GM12865 (cell line): Measurements from ENCODE around the gene HMGCR.

ENCODE experiments used
- DNase-seq: peaks from one replicate; pipeline ENCODE4 v3.0.0; 2010; ENCODE audit warnings: low read depth
- H3K4me3 ChIP-seq: 2 replicates; pipeline ENCODE4 v1.5.1; 2011; ENCODE audit warnings: mild to moderate bottlenecking, low read depth, low read length, control low read depth
- TF ChIP-seq, protein P1 (sequence below): IDR thresholded peaks from 2 replicates; pipeline ENCODE4 v1.5.1; 2011; ENCODE audit warnings: low read length, control low read depth, low read depth, inconsistent platforms; ENCODE audit not compliant: insufficient read depth; ENCODE audit errors: missing control alignments

The HMGCR gene

DNA sequence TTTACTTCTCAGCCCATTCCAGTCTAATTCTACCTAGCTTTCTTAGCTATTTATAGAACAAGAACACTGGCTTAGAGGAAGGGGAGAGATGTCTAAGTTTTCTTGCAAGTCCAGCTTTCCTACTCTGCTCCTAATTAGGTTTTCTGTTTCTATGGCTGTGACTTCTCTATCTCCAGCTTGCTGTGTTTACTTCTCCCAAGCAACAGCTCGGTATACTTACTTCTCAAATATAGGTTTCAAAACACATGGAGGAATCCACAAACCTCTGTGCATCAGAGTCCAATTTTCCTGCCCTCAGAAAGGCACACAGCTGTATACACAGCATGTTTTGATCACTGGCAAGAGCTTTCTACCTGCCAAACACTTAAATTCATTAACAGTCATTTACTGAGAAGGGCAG is 17.4 kb upstream of the HMGCR start:
- DNase-seq = no peak
- H3K4me3 ChIP-seq = no peak overlapping the region
- TF ChIP-seq, protein P1, sequence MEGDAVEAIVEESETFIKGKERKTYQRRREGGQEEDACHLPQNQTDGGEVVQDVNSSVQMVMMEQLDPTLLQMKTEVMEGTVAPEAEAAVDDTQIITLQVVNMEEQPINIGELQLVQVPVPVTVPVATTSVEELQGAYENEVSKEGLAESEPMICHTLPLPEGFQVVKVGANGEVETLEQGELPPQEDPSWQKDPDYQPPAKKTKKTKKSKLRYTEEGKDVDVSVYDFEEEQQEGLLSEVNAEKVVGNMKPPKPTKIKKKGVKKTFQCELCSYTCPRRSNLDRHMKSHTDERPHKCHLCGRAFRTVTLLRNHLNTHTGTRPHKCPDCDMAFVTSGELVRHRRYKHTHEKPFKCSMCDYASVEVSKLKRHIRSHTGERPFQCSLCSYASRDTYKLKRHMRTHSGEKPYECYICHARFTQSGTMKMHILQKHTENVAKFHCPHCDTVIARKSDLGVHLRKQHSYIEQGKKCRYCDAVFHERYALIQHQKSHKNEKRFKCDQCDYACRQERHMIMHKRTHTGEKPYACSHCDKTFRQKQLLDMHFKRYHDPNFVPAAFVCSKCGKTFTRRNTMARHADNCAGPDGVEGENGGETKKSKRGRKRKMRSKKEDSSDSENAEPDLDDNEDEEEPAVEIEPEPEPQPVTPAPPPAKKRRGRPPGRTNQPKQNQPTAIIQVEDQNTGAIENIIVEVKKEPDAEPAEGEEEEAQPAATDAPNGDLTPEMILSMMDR = no peak

DNA sequence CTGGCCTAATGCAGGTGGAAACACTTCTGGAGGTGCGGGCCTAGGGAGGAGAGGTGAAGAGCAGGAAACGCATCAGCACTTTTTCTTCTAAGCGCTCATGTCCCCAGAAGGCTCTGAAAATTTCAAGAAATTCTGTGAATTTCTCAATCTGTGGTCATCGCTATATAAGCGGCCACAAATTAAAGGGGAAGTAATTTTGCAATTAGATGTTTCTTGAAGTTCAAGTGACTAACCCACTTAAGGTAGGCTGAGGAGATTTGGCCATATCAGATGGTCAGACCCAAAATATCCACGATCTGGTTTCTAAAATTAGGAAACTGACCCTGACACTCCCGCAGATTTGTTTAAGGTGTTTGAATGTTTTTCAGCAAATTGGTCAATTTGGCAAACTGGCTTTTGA is 16.6 kb upstream of the HMGCR start:
- TF ChIP-seq, protein P1 = no peak
- H3K4me3 ChIP-seq = no peak overlapping the region
- no peak for DNase-seq

GRCh38 chr5:75322066-75322465 is 15.0 kb upstream of the HMGCR start:
- TF ChIP-seq, protein P1 = no peak
- no peak for DNase-seq
- no peak overlapping the region for H3K4me3 ChIP-seq

DNA sequence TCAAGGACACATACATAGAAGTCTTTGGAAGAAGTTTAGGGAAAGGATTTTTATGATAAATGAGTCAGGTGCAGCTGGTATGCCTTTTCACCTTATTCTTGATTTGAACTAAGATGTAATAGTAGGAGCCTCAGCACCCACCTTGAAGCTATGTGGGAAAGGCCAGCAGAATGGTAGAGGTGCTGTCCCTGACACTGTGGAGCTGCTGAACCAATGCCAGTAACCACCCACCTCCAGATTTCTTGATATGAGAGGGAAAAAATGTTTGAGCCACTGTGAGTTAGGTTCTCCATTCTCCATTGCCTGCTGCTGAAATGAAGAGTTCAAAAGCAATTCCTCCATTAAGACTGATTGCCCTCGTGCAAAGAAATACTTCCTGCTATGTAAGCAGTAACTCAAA is 12.2 kb upstream of the HMGCR start:
- no peak for DNase-seq
- H3K4me3 ChIP-seq = no peak overlapping the region
- TF ChIP-seq, protein P1 = no peak

DNA sequence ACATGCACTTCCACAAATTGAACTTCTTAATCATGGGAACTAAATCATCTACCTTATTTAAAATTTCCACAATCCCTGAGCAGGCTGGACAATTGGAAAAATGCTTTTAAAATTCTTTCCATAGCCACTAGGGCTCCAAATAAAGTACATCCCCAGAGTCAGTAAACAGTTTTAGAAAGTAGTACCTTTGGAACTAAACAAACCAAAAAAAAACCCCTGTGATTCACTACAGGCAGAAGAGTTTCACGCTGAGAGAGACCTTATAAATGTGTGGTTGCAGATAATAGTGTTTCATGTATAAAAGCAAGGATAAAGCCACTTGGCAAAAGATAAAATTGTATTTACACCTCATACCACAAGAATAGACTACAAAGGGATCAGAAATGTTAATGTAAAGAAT is 11.8 kb upstream of the HMGCR start:
- TF ChIP-seq, protein P1 = no peak
- no peak overlapping the region for H3K4me3 ChIP-seq
- no peak for DNase-seq

DNA sequence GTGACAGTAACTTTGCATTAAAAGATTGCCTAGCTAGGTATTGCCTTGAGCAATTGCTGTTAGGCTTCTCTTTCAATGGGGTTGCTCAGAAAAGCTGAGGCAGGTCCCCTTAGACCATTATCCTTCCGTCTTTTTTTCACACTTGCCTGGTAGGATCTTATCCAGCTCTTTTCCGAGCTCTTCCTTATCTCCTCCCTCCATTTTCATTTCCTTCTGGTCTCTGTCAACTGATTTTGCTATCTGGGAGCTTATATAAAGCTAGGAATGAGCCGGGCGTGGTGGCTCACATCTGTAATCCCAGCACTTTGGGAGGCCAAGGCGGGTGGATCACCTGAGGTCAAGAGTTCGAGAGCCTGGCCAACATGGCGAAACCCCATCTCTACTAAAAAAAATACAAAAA is 6.6 kb upstream of the HMGCR start:
- DNase-seq = no peak
- no peak overlapping the region for H3K4me3 ChIP-seq
- TF ChIP-seq, protein P1 = no peak
